GM12878 (cell line): ENCODE measurements around the gene KCNJ13. TPM values are rescaled to one million over a fixed set of nuclear protein-coding genes. Genes with fewer than 3 reads are reported as not detected.

ENCODE experiments used
- ATAC-seq: fragments of 200-7000 bp; cut with Tn5 transposase; 3 replicates; pipeline ENCODE4 v1.9.1; 2020; ENCODE audit warnings: mild to moderate bottlenecking, moderate library complexity
- BruUV-seq: library from RNA; stranded (reverse); fragments of 400-500 nt; replicated peaks from 2 replicates; lab custom pipeline; 2021; lab: Mats Ljungman, UMichigan
- CTCF ChIA-PET: fragments of 300-600 bp; sonication (Branson Sonifier 250); formaldehyde crosslinking; extraction: SDS; loops from one replicate; lab custom pipeline; 2021; ENCODE audit warnings: inconsistent platforms; lab: Yijun Ruan, JAX
- POLR2A ChIA-PET: fragments of 350-600 bp; formaldehyde crosslinking; extraction: SDS; loops from one replicate; lab custom pipeline; 2021; ENCODE audit warnings: inconsistent platforms; lab: Charles Lee
- RAD21 ChIA-PET: fragments of 300-600 bp; sonication (Branson Sonifier 250); formaldehyde crosslinking; loops from one replicate; lab custom pipeline; 2023; ENCODE audit warnings: antibody characterized with exemption; ENCODE audit not compliant: unreplicated experiment; lab: Charles Lee
- SMC1A ChIA-PET: fragments of 300-600 bp; sonication (Branson Sonifier 250); formaldehyde crosslinking; loops from one replicate; lab custom pipeline; 2023; ENCODE audit not compliant: unreplicated experiment, uncharacterized antibody; lab: Charles Lee
- DNase-seq: peaks from one replicate; pipeline ENCODE4 v3.0.0-alpha.2; 2011; ENCODE audit warnings: low read depth, low spot score
- FAIRE-seq: peaks from 3 replicates; lab custom pipeline; 2011; peaks lifted over from hg19 to GRCh38; lab: Jason Lieb, UNC
- H2AFZ ChIP-seq: 2 replicates; pipeline ENCODE4 v1.6.0; 2011; ENCODE audit warnings: low read depth, low read length, control low read depth; ENCODE audit not compliant: control insufficient read depth
- H3K27ac ChIP-seq: 2 replicates; pipeline ENCODE4 v1.5.1; 2011; ENCODE audit warnings: control low read depth; ENCODE audit not compliant: control insufficient read depth, insufficient read depth
- H3K27me3 ChIP-seq, 2 experiments: replicated peaks in 1 of 2; 2 replicates each; pipeline versions ENCODE4 v1.6.0 to v1.6.1; 2011; ENCODE audit warnings: low read length in 1 of 2; ENCODE audit not compliant: control insufficient read depth in 2 of 2, insufficient read depth in 2 of 2
- H3K36me3 ChIP-seq, 2 experiments: 2 replicates each; pipeline ENCODE4 v1.5.1; 2011; ENCODE audit warnings: low read length in 1 of 2; ENCODE audit not compliant: control insufficient read depth in 2 of 2, insufficient read depth in 2 of 2
- H3K4me1 ChIP-seq: 2 replicates; pipeline ENCODE4 v1.6.1; 2011; ENCODE audit warnings: mild to moderate bottlenecking, low read length, moderate library complexity, mixed read lengths; ENCODE audit not compliant: control insufficient read depth, insufficient read depth
- H3K4me2 ChIP-seq: 2 replicates; pipeline ENCODE4 v1.6.0; 2011; ENCODE audit warnings: control low read depth; ENCODE audit not compliant: control insufficient read depth, insufficient read depth
- H3K4me3 ChIP-seq: fragments of 200-600 bp; sonication (generic); 2 replicates; pipeline ENCODE4 v1.5.1; 2016
- H3K79me2 ChIP-seq: 2 replicates; pipeline ENCODE4 v1.6.0; 2011; ENCODE audit warnings: low read length; ENCODE audit not compliant: control insufficient read depth, insufficient read depth
- H3K9ac ChIP-seq: 2 replicates; pipeline ENCODE4 v1.8.0; 2011; ENCODE audit warnings: low read length, control low read depth, mixed read lengths; ENCODE audit not compliant: control insufficient read depth, insufficient read depth
- H3K9me3 ChIP-seq: replicated peaks from 3 replicates; pipeline ENCODE4 v1.5.1; 2011; ENCODE audit warnings: mild to moderate bottlenecking, low read length; ENCODE audit not compliant: control insufficient read depth, insufficient read depth
- H4K20me1 ChIP-seq: 2 replicates; pipeline ENCODE4 v1.6.0; 2011; ENCODE audit not compliant: control insufficient read depth, insufficient read depth
- CHD1 ChIP-seq: IDR thresholded peaks from 2 replicates; pipeline ENCODE4 v1.6.1; 2012; ENCODE audit warnings: low read depth, low read length, improper control_type of control experiment
- KDM1A ChIP-seq: fragments of 200-600 bp; sonication (generic); IDR thresholded peaks from 2 replicates; pipeline ENCODE4 v1.6.1; 2016; ENCODE audit warnings: borderline replicate concordance
- MLLT1 ChIP-seq: fragments of 450-650 bp; IDR thresholded peaks from 2 replicates; pipeline ENCODE4 v1.6.1; 2016; ENCODE audit warnings: mild to moderate bottlenecking
- RBBP5 ChIP-seq: fragments of 200-600 bp; sonication (generic); conservative IDR thresholded peaks from 2 replicates; pipeline ENCODE4 v1.6.1; 2016
- SKIL ChIP-seq: fragments of 450-650 bp; IDR thresholded peaks from 2 replicates; pipeline ENCODE4 v1.6.1; 2017; ENCODE audit warnings: mild to moderate bottlenecking, low read depth, inconsistent platforms; ENCODE audit not compliant: poor library complexity, severe bottlenecking
- SPI1 ChIP-seq: IDR thresholded peaks from 2 replicates; pipeline ENCODE4 v1.6.1; 2011; ENCODE audit warnings: low read depth, mild to moderate bottlenecking, low read length, moderate library complexity, borderline replicate concordance; ENCODE audit not compliant: insufficient read depth
- SREBF1 ChIP-seq: IDR thresholded peaks from 2 replicates; pipeline ENCODE4 v1.6.1; 2012; ENCODE audit warnings: mild to moderate bottlenecking, low read length
- STAT1 ChIP-seq: fragments of 450-650 bp; conservative IDR thresholded peaks from 2 replicates; pipeline ENCODE4 v1.6.1; 2014; ENCODE audit warnings: antibody characterized with exemption, mild to moderate bottlenecking
- WGBS: methylation state at CpG from one replicate; pipeline ENCODE4 v1.1.6; 2016; ENCODE audit warnings: low lambda C conversion rate; ENCODE audit not compliant: insufficient replicate concordance, insufficient coverage; ENCODE audit errors: missing lambda C conversion rate; 5-methylcytosine and 5-hydroxymethylcytosine counted together
- in situ Hi-C: fragments of 300-500 bp; cut with MboI; formaldehyde crosslinking; loops from 9 replicates; pipeline ENCODE4 v1.14.3; 2018; ENCODE audit warnings: mixed read lengths
- intact Hi-C: fragments of 100-400 bp; cut with micrococcal nuclease; formaldehyde crosslinking; loops from one replicate; pipeline ENCODE4 v1.14.2; 2022; ENCODE audit not compliant: unreplicated experiment
- polyA plus RNA-seq, 11 experiments: library from polyadenylated mRNA; depleted of rRNA in 4 of 11; unstranded in 6 of 11; stranded (reverse) in 5 of 11; fragments of >200 nt; fragmentation: Nextera tagmentation in 4 of 11; fragmentation: Illumina TruSeq in 1 of 11; extraction: Ambion mirVana in 4 of 11; extraction: Trizol in 1 of 11; gene quantifications; 1 replicate in 1 of 11; 2 replicates in 10 of 11; pipeline versions ENCODE4 v1.2.1 to v1.2.3, GENCODE V29; 2011 to 2016; ENCODE audit warnings: inconsistent platforms in 2 of 11, missing spikeins in 2 of 11, low read depth in 1 of 11
- total RNA-seq, 4 experiments: library from RNA; depleted of rRNA in 3 of 4; stranded (reverse); fragments of >200 nt in 3 of 4; fragmentation: Illumina TruSeq in 1 of 4; extraction: Trizol in 1 of 4; gene quantifications; 2 replicates each; pipeline versions ENCODE4 v1.2.1 to v1.2.3, GENCODE V29; 2013 to 2021

The KCNJ13 gene
- total and polyA plus RNA-seq, 10 of the 15 experiments (the other 5 are each of a cell fraction or from before 2014, with no cell fraction given) = 0.24 to 0.68 (median 0.29) TPM; not detected in 7

GRCh38 chr2:232723027-232723426 lies 53.3 kb downstream of the KCNJ13 start (continued):
- TF ChIP-seq KDM1A = no peak
- no peak for TF ChIP-seq SKIL

GRCh38 chr2:232721882-232722281 lies 54.5 kb downstream of the KCNJ13 start:
- no peak for ATAC-seq
- no peak for TF ChIP-seq CHD1
- no peak for TF ChIP-seq RBBP5
- no peak for TF ChIP-seq STAT1
- no peak for TF ChIP-seq SPI1
- no peak for TF ChIP-seq MLLT1
- TF ChIP-seq SREBF1 = no peak
- no peak for DNase-seq
- Histone ChIP-seq H2AFZ (no peak overlapping the region), H3K79me2 (peaks cover 24% of the 10 kb centered on the region), H3K4me3 (no peak overlapping the region), H3K27me3 (no peaks in the 10 kb centered on the region), H3K4me1 (no peaks in the 10 kb centered on the region; the same call in 1 of the 2 replicates), H3K9ac (no peak overlapping the region), H3K4me2 (no peak overlapping the region), H3K36me3 (peaks cover 4 to 23% of the 10 kb centered on the region in 2 experiments), H3K27ac (no peak overlapping the region), H4K20me1 (no peaks in the 10 kb centered on the region), H3K9me3 (peaks cover 3% of the 10 kb centered on the region; the same call in 2 of the 3 replicates)
- 48% methylated on average over 2 of the region's 2 CpGs for WGBS
- CTCF ChIA-PET = no interaction called here
- RAD21 ChIA-PET = no interaction called here
- in situ Hi-C loops = no loop called here
- SMC1A ChIA-PET = no interaction called here
- FAIRE-seq = no peak
- intact Hi-C loops = no loop called here
- POLR2A ChIA-PET = no interaction called here
- BruUV-seq = no TSS peak
